ENCODE data around the gene CRY1. TPM values are rescaled to one million over a fixed set of nuclear protein-coding genes. Genes with fewer than 3 reads are reported as not detected.

The CRY1 gene
- total and polyA plus RNA-seq, 2 of the 4 experiments (the other 2 are of a cell fraction) = 5.9 to 9.9 TPM

DNA sequence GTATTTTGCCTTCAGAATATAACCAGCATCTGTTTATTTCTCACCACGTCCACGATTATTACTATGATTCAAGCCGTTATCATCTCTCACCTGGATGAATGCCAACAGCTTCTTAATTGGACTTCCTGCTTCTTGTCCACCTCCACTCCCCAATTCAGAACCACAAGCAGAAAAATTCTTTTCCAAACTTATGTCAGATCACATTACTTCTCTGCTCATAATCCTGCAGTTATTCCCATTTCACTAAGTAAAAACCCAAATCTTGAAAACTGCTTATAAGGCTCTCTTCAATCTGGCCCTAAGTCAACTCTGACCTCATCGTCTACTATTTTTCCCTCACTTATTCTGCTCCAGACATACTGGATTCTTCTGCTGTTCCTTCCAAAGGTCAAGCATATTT lies 2.0 kb downstream of the CRY1 start:
- Histone ChIP-seq H3K79me1 (ENCODE audit: low read depth in 1 of 2, low read length in 2 of 2) (peaks cover 7 to 39% of the 10 kb centered on the region in 2 experiments; a peak in 3 of 4 replicates), H4K20me1 (ENCODE audit: insufficient read depth, low read length) (peaks cover 19% of the 10 kb centered on the region), H3K36me3 (ENCODE audit: control insufficient read depth, insufficient read depth, low read length) (no peaks in the 10 kb centered on the region), H3K4me1 (ENCODE audit: control insufficient read depth, insufficient read depth, low read length) (no peaks in the 10 kb centered on the region; the same call in 1 of the 2 replicates), H3K14ac (replicated peaks; ENCODE audit: low read depth, low read length) (no peak overlapping the region), H4K5ac (ENCODE audit: low read depth, low read length) (no peak overlapping the region), H3K27me3 (ENCODE audit: control insufficient read depth, insufficient read depth, low read length) (no peaks in the 10 kb centered on the region), H3K4ac (ENCODE audit: low read depth, low read length) (peak overlapping the region; percentile 62; the same call in 1 of the 2 replicates), H3K23ac (ENCODE audit: low read depth, low read length) (0 out of 2 replicates have a peak overlapping the region, but pooled peaks have one; percentile 29), H2AFZ (replicated peaks; ENCODE audit: low read length, poor library complexity) (no peak overlapping the region), H3K4me2 (ENCODE audit: low read depth, low read length) (peak overlapping the region; percentile 97), H2BK15ac (ENCODE audit: low read depth, low read length) (no peak overlapping the region), H3K9me3 (ENCODE audit: control insufficient read depth, insufficient read depth, low read length) (no peaks in the 10 kb centered on the region), H2BK5ac (ENCODE audit: low read depth, low read length, poor library complexity, severe bottlenecking) (peak overlapping the region; percentile 14), H2BK120ac (ENCODE audit: low read depth, low read length) (no peak overlapping the region), H3K9ac (ENCODE audit: low read depth, low read length) (no peak overlapping the region), H3K56ac (ENCODE audit: extremely low read depth, insufficient read depth, low read length) (no peak overlapping the region), H3K9me1 (ENCODE audit: insufficient read depth, low read length) (peaks cover 6% of the 10 kb centered on the region; the same call in 1 of the 2 replicates), H3K27ac (ENCODE audit: insufficient read depth, low read length) (no peak overlapping the region; the same call in 1 of the 2 replicates), H4K91ac (ENCODE audit: insufficient read depth, low read depth, low read length) (no peak overlapping the region), H2BK20ac (ENCODE audit: low read depth, low read length) (no peak overlapping the region), H2AK9ac (replicated peaks; ENCODE audit: low read depth, low read length, poor library complexity) (no peak overlapping the region), H2AK5ac (ENCODE audit: low read depth, low read length) (no peak overlapping the region), H3K18ac (ENCODE audit: low read depth, low read length) (no peak overlapping the region), H3K4me3 (ENCODE audit: insufficient read depth, low read depth, low read length) (peak overlapping the region; percentile 30; the same call in 1 of the 2 replicates), H4K8ac (ENCODE audit: low read depth in 2 of 2, low read length in 2 of 2) (no peak overlapping the region)
- peak; percentile 64 for DNase-seq
- intact Hi-C loops (cut with micrococcal nuclease) = no loop called here
- no TSS peak for BruUV-seq (replicated peaks)
- dilution Hi-C loops (cut with HindIII; ENCODE audit: low sequenced_read_pairs, unreplicated experiment) = no loop called here
- TF ChIP-seq RAD21 (IDR thresholded peaks at IDR 0.05; ENCODE audit: low read length) (no peak), MAFK (IDR thresholded peaks at IDR 0.05; ENCODE audit: low read depth, low read length) (0 out of 2 replicates have a peak, but pooled peaks have one; percentile 1)
- ChIA-PET POLR2A (ENCODE audit: unreplicated experiment) (no interaction called here), CTCF (interaction anchor here (0.6 to 2.7 kb wide), 9 partner anchors 9 to 1349 kb away, joined by 3 to 14 read pairs (median 3); no protein-coding TSS in a partner anchor)
- 5% methylated on average over 4 of the region's 4 CpGs; no CpG with 5 or more reads in 1 of the 2 experiments for WGBS, 2 experiments (ENCODE audit: extremely low coverage in 2 of 2, insufficient read length in 1 of 2)
- in situ Hi-C loops (cut with MboI; ENCODE audit: low sequenced_read_pairs) = no loop called here
- ATAC-seq (ENCODE audit: low read depth) = no peak

Measured in IMR-90 (cell line).